GM12878 (cell line): ENCODE data around the gene LRRIQ1. TPM values are rescaled to one million over a fixed set of nuclear protein-coding genes. Genes with fewer than 3 reads are reported as not detected.
A peak's percentile ranks its signal among the peaks of the same experiment; 100 is the strongest.

Experiments
- ATAC-seq: fragments of 200-7000 bp; cut with Tn5 transposase; 3 replicates; pipeline ENCODE4 v1.9.1; 2020; ENCODE audit warnings: mild to moderate bottlenecking, moderate library complexity
- BruUV-seq: library from RNA; stranded (reverse); fragments of 400-500 nt; replicated peaks from 2 replicates; lab custom pipeline; 2021; lab: Mats Ljungman, UMichigan
- CTCF ChIA-PET: fragments of 300-600 bp; sonication (Branson Sonifier 250); formaldehyde crosslinking; extraction: SDS; loops from one replicate; lab custom pipeline; 2021; ENCODE audit warnings: inconsistent platforms; lab: Yijun Ruan, JAX
- POLR2A ChIA-PET: fragments of 350-600 bp; formaldehyde crosslinking; extraction: SDS; loops from one replicate; lab custom pipeline; 2021; ENCODE audit warnings: inconsistent platforms; lab: Charles Lee
- RAD21 ChIA-PET: fragments of 300-600 bp; sonication (Branson Sonifier 250); formaldehyde crosslinking; loops from one replicate; lab custom pipeline; 2023; ENCODE audit warnings: antibody characterized with exemption; ENCODE audit not compliant: unreplicated experiment; lab: Charles Lee
- SMC1A ChIA-PET: fragments of 300-600 bp; sonication (Branson Sonifier 250); formaldehyde crosslinking; loops from one replicate; lab custom pipeline; 2023; ENCODE audit not compliant: unreplicated experiment, uncharacterized antibody; lab: Charles Lee
- DNase-seq: peaks from one replicate; pipeline ENCODE4 v3.0.0-alpha.2; 2011; ENCODE audit warnings: low read depth, low spot score
- FAIRE-seq: peaks from 3 replicates; lab custom pipeline; 2011; peaks lifted over from hg19 to GRCh38; lab: Jason Lieb, UNC
- H2AFZ ChIP-seq: 2 replicates; pipeline ENCODE4 v1.6.0; 2011; ENCODE audit warnings: low read depth, low read length, control low read depth; ENCODE audit not compliant: control insufficient read depth
- H3K27ac ChIP-seq: 2 replicates; pipeline ENCODE4 v1.5.1; 2011; ENCODE audit warnings: control low read depth; ENCODE audit not compliant: control insufficient read depth, insufficient read depth
- H3K27me3 ChIP-seq, 2 experiments: replicated peaks in 1 of 2; 2 replicates each; pipeline versions ENCODE4 v1.6.0 to v1.6.1; 2011; ENCODE audit warnings: low read length in 1 of 2; ENCODE audit not compliant: control insufficient read depth in 2 of 2, insufficient read depth in 2 of 2
- H3K36me3 ChIP-seq, 2 experiments: 2 replicates each; pipeline ENCODE4 v1.5.1; 2011; ENCODE audit warnings: low read length in 1 of 2; ENCODE audit not compliant: control insufficient read depth in 2 of 2, insufficient read depth in 2 of 2
- H3K4me1 ChIP-seq: 2 replicates; pipeline ENCODE4 v1.6.1; 2011; ENCODE audit warnings: mild to moderate bottlenecking, low read length, moderate library complexity, mixed read lengths; ENCODE audit not compliant: control insufficient read depth, insufficient read depth
- H3K4me2 ChIP-seq: 2 replicates; pipeline ENCODE4 v1.6.0; 2011; ENCODE audit warnings: control low read depth; ENCODE audit not compliant: control insufficient read depth, insufficient read depth
- H3K4me3 ChIP-seq: fragments of 200-600 bp; sonication (generic); 2 replicates; pipeline ENCODE4 v1.5.1; 2016
- H3K79me2 ChIP-seq: 2 replicates; pipeline ENCODE4 v1.6.0; 2011; ENCODE audit warnings: low read length; ENCODE audit not compliant: control insufficient read depth, insufficient read depth
- H3K9ac ChIP-seq: 2 replicates; pipeline ENCODE4 v1.8.0; 2011; ENCODE audit warnings: low read length, control low read depth, mixed read lengths; ENCODE audit not compliant: control insufficient read depth, insufficient read depth
- H3K9me3 ChIP-seq: replicated peaks from 3 replicates; pipeline ENCODE4 v1.5.1; 2011; ENCODE audit warnings: mild to moderate bottlenecking, low read length; ENCODE audit not compliant: control insufficient read depth, insufficient read depth
- H4K20me1 ChIP-seq: 2 replicates; pipeline ENCODE4 v1.6.0; 2011; ENCODE audit not compliant: control insufficient read depth, insufficient read depth
- CBFB ChIP-seq: IDR thresholded peaks from 2 replicates; pipeline ENCODE4 v1.6.1; 2016; ENCODE audit warnings: antibody characterized with exemption, low read depth
- IRF4 ChIP-seq: IDR thresholded peaks from 2 replicates; pipeline ENCODE4 v1.6.1; 2011; ENCODE audit warnings: low read depth, low read length
- KAT2A ChIP-seq: conservative IDR thresholded peaks from 2 replicates; pipeline ENCODE4 v1.6.1; 2011; ENCODE audit warnings: low read depth, low read length; ENCODE audit not compliant: control insufficient read depth
- NBN ChIP-seq: fragments of 450-650 bp; IDR thresholded peaks from 2 replicates; pipeline ENCODE4 v1.6.1; 2016
- PAX5 ChIP-seq: IDR thresholded peaks from 2 replicates; pipeline ENCODE4 v1.6.1; 2011; ENCODE audit warnings: low read depth, low read length, borderline replicate concordance
- RAD21 ChIP-seq: IDR thresholded peaks from 2 replicates; pipeline ENCODE4 v1.6.1; 2011; ENCODE audit warnings: mild to moderate bottlenecking, low read depth, low read length, moderate library complexity; ENCODE audit not compliant: insufficient read depth
- SMC3 ChIP-seq: IDR thresholded peaks from 2 replicates; pipeline ENCODE4 v1.6.1; 2011; ENCODE audit warnings: low read length, improper control_type of control experiment, borderline replicate concordance
- WGBS: methylation state at CpG from one replicate; pipeline ENCODE4 v1.1.6; 2016; ENCODE audit warnings: low lambda C conversion rate; ENCODE audit not compliant: insufficient replicate concordance, insufficient coverage; ENCODE audit errors: missing lambda C conversion rate; 5-methylcytosine and 5-hydroxymethylcytosine counted together
- in situ Hi-C: fragments of 300-500 bp; cut with MboI; formaldehyde crosslinking; loops from 9 replicates; pipeline ENCODE4 v1.14.3; 2018; ENCODE audit warnings: mixed read lengths
- intact Hi-C: fragments of 100-400 bp; cut with micrococcal nuclease; formaldehyde crosslinking; loops from one replicate; pipeline ENCODE4 v1.14.2; 2022; ENCODE audit not compliant: unreplicated experiment
- polyA plus RNA-seq, 11 experiments: library from polyadenylated mRNA; depleted of rRNA in 4 of 11; unstranded in 6 of 11; stranded (reverse) in 5 of 11; fragments of >200 nt; fragmentation: Nextera tagmentation in 4 of 11; fragmentation: Illumina TruSeq in 1 of 11; extraction: Ambion mirVana in 4 of 11; extraction: Trizol in 1 of 11; gene quantifications; 1 replicate in 1 of 11; 2 replicates in 10 of 11; pipeline versions ENCODE4 v1.2.1 to v1.2.3, GENCODE V29; 2011 to 2016; ENCODE audit warnings: inconsistent platforms in 2 of 11, missing spikeins in 2 of 11, low read depth in 1 of 11
- total RNA-seq, 4 experiments: library from RNA; depleted of rRNA in 3 of 4; stranded (reverse); fragments of >200 nt in 3 of 4; fragmentation: Illumina TruSeq in 1 of 4; extraction: Trizol in 1 of 4; gene quantifications; 2 replicates each; pipeline versions ENCODE4 v1.2.1 to v1.2.3, GENCODE V29; 2013 to 2021
- TF ChIP-seq, protein P1 (sequence below): fragments of 450-650 bp; IDR thresholded peaks from 2 replicates; pipeline ENCODE4 v1.6.1; 2017; ENCODE audit warnings: low read depth, mild to moderate bottlenecking, moderate library complexity
- TF ChIP-seq, protein P2 (sequence below): IDR thresholded peaks from 2 replicates; pipeline ENCODE4 v1.6.1; 2012; ENCODE audit warnings: improper control_type of control experiment, low read depth, low read length; ENCODE audit not compliant: insufficient replicate concordance
- TF ChIP-seq, protein P3 (sequence below), 3 experiments: IDR thresholded peaks in 2 of 3; conservative IDR thresholded peaks in 1 of 3; 2 replicates each; pipeline ENCODE4 v1.5.1; 2011; ENCODE audit warnings: low read depth in 3 of 3, low read length in 3 of 3, mild to moderate bottlenecking in 3 of 3, control low read depth in 2 of 3, moderate library complexity in 2 of 3, inconsistent platforms in 1 of 3, mixed read lengths in 1 of 3; ENCODE audit not compliant: control insufficient read depth in 2 of 3, insufficient read depth in 1 of 3; ENCODE audit errors: extremely low read depth in 1 of 3
- TF ChIP-seq, protein P4 (sequence below): IDR thresholded peaks from 2 replicates; pipeline ENCODE4 v1.6.1; 2011; ENCODE audit warnings: borderline replicate concordance, low read depth, mild to moderate bottlenecking, moderate library complexity, low read length; ENCODE audit not compliant: insufficient read depth, poor library complexity, severe bottlenecking

The LRRIQ1 gene
- total and polyA plus RNA-seq, 10 of the 15 experiments (the other 5 are each of a cell fraction or from before 2014, with no cell fraction given) = 0.14 to 0.45 (median 0.37) TPM; not detected in 4

DNA sequence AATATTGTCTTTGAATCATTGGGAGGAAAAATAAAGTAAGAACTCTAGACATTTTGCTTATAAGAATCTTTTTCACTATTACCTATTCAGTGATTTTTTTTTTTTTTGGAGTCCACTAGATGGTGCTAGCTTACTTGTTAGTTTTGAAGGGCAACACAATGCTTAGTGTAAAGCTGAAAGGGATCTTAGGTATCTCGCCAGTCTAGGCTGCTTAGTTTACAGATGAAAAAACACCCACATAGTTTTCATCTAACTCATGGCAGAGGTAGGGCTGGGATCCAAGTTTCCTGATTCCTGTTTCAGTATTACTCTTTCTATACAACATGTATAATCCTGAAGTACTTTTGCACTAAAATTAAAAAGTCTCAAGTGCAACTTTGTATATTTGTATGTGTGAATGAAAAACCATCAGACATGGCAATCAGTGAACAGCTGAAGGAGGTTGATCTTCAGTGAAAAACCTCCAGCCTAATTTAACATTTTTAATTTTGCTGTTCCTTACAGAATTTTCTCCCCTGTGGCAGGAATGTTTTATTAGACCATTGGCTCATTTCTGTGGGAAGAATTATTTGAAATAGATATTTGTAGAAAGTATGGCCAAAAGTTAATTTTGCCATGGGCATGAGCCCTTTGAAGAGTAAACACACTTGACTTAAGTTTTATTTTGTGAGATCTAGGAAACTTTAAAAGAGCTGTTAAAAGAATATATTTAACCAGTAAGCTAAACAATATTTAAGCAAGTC lies 40.7 kb downstream of the LRRIQ1 start:
- RAD21 ChIA-PET = interaction anchor here (0.6 to 2.4 kb wide), 7 partner anchors 44 to 844 kb away, joined by 3 to 9 read pairs (median 4); no protein-coding TSS in a partner anchor
- intact Hi-C loops = loop anchor here (5.0 to 10.0 kb wide), 2 partner anchors 370 to 838 kb away; no protein-coding TSS in a partner anchor
- TF ChIP-seq RAD21 = peak; percentile 48; the same call in 1 of the 2 replicates
- no peak for TF ChIP-seq NBN
- TF ChIP-seq, protein P1, sequence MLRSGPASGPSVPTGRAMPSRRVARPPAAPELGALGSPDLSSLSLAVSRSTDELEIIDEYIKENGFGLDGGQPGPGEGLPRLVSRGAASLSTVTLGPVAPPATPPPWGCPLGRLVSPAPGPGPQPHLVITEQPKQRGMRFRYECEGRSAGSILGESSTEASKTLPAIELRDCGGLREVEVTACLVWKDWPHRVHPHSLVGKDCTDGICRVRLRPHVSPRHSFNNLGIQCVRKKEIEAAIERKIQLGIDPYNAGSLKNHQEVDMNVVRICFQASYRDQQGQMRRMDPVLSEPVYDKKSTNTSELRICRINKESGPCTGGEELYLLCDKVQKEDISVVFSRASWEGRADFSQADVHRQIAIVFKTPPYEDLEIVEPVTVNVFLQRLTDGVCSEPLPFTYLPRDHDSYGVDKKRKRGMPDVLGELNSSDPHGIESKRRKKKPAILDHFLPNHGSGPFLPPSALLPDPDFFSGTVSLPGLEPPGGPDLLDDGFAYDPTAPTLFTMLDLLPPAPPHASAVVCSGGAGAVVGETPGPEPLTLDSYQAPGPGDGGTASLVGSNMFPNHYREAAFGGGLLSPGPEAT = no peak
- TF ChIP-seq, protein P2, sequence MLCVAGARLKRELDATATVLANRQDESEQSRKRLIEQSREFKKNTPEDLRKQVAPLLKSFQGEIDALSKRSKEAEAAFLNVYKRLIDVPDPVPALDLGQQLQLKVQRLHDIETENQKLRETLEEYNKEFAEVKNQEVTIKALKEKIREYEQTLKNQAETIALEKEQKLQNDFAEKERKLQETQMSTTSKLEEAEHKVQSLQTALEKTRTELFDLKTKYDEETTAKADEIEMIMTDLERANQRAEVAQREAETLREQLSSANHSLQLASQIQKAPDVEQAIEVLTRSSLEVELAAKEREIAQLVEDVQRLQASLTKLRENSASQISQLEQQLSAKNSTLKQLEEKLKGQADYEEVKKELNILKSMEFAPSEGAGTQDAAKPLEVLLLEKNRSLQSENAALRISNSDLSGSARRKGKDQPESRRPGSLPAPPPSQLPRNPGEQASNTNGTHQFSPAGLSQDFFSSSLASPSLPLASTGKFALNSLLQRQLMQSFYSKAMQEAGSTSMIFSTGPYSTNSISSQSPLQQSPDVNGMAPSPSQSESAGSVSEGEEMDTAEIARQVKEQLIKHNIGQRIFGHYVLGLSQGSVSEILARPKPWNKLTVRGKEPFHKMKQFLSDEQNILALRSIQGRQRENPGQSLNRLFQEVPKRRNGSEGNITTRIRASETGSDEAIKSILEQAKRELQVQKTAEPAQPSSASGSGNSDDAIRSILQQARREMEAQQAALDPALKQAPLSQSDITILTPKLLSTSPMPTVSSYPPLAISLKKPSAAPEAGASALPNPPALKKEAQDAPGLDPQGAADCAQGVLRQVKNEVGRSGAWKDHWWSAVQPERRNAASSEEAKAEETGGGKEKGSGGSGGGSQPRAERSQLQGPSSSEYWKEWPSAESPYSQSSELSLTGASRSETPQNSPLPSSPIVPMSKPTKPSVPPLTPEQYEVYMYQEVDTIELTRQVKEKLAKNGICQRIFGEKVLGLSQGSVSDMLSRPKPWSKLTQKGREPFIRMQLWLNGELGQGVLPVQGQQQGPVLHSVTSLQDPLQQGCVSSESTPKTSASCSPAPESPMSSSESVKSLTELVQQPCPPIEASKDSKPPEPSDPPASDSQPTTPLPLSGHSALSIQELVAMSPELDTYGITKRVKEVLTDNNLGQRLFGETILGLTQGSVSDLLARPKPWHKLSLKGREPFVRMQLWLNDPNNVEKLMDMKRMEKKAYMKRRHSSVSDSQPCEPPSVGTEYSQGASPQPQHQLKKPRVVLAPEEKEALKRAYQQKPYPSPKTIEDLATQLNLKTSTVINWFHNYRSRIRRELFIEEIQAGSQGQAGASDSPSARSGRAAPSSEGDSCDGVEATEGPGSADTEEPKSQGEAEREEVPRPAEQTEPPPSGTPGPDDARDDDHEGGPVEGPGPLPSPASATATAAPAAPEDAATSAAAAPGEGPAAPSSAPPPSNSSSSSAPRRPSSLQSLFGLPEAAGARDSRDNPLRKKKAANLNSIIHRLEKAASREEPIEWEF = no peak
- TF ChIP-seq SMC3 = peak; percentile 23; the same call in 1 of the 2 replicates
- TF ChIP-seq, protein P3, sequence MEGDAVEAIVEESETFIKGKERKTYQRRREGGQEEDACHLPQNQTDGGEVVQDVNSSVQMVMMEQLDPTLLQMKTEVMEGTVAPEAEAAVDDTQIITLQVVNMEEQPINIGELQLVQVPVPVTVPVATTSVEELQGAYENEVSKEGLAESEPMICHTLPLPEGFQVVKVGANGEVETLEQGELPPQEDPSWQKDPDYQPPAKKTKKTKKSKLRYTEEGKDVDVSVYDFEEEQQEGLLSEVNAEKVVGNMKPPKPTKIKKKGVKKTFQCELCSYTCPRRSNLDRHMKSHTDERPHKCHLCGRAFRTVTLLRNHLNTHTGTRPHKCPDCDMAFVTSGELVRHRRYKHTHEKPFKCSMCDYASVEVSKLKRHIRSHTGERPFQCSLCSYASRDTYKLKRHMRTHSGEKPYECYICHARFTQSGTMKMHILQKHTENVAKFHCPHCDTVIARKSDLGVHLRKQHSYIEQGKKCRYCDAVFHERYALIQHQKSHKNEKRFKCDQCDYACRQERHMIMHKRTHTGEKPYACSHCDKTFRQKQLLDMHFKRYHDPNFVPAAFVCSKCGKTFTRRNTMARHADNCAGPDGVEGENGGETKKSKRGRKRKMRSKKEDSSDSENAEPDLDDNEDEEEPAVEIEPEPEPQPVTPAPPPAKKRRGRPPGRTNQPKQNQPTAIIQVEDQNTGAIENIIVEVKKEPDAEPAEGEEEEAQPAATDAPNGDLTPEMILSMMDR (IDR thresholded peaks at IDR 0.05 in 2 of 3, conservative IDR thresholded peaks at IDR 0.05 in 1 of 3; ENCODE audit: control insufficient read depth in 2 of 3, extremely low read depth in 1 of 3, insufficient read depth in 1 of 3, low read depth in 3 of 3, low read length in 3 of 3) = peak; percentile 28 to 45 (median 30); a peak in 2 of 6 replicates
- TF ChIP-seq PAX5 = no peak
- TF ChIP-seq, protein P4, sequence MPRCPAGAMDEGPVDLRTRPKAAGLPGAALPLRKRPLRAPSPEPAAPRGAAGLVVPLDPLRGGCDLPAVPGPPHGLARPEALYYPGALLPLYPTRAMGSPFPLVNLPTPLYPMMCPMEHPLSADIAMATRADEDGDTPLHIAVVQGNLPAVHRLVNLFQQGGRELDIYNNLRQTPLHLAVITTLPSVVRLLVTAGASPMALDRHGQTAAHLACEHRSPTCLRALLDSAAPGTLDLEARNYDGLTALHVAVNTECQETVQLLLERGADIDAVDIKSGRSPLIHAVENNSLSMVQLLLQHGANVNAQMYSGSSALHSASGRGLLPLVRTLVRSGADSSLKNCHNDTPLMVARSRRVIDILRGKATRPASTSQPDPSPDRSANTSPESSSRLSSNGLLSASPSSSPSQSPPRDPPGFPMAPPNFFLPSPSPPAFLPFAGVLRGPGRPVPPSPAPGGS = no peak
- TF ChIP-seq CBFB = no peak
- TF ChIP-seq IRF4 = no peak
- TF ChIP-seq KAT2A = no peak

More for the DNA sequence above, 40.7 kb downstream of the LRRIQ1 start:
- no peaks in the 10 kb centered on the region for H3K27me3 ChIP-seq
- POLR2A ChIA-PET = no interaction called here
- SMC1A ChIA-PET = interaction anchor here (0.9 to 1.5 kb wide), 4 partner anchors 32 to 844 kb away, joined by 3 to 5 read pairs (median 3); no protein-coding TSS in a partner anchor
- CTCF ChIA-PET = interaction anchor here (0.6 to 2.3 kb wide), 9 partner anchors 11 to 844 kb away, joined by 3 to 7 read pairs (median 4); no protein-coding TSS in a partner anchor
- BruUV-seq = no TSS peak
- no peak overlapping the region for H3K9ac ChIP-seq
- H3K79me2 ChIP-seq = no peaks in the 10 kb centered on the region
- no peaks in the 10 kb centered on the region for H4K20me1 ChIP-seq
- no peak overlapping the region for H2AFZ ChIP-seq
- peak; percentile 88 for ATAC-seq
- in situ Hi-C loops = loop anchor here (10.0 kb wide), 1 partner anchor 368 kb away; no protein-coding TSS in a partner anchor
- no peak for DNase-seq
- WGBS = 0% methylated on average over 1 of the region's 1 CpG
- no peak overlapping the region for H3K4me3 ChIP-seq
- H3K9me3 ChIP-seq = no peaks in the 10 kb centered on the region
- no peak overlapping the region for H3K4me2 ChIP-seq
- H3K4me1 ChIP-seq = no peaks in the 10 kb centered on the region
- peak; percentile 44 for FAIRE-seq
- no peak overlapping the region for H3K27ac ChIP-seq
- no peaks in the 10 kb centered on the region for H3K36me3 ChIP-seq
